LNCAP (cell line): ENCODE data around the gene RGS3.

ENCODE experiments used
- TF ChIP-seq, protein P1 (sequence below): fragments of 450-650 bp; IDR thresholded peaks from 2 replicates; pipeline ENCODE4 v1.5.1; 2017; ENCODE audit warnings: mild to moderate bottlenecking

Gene RGS3

DNA sequence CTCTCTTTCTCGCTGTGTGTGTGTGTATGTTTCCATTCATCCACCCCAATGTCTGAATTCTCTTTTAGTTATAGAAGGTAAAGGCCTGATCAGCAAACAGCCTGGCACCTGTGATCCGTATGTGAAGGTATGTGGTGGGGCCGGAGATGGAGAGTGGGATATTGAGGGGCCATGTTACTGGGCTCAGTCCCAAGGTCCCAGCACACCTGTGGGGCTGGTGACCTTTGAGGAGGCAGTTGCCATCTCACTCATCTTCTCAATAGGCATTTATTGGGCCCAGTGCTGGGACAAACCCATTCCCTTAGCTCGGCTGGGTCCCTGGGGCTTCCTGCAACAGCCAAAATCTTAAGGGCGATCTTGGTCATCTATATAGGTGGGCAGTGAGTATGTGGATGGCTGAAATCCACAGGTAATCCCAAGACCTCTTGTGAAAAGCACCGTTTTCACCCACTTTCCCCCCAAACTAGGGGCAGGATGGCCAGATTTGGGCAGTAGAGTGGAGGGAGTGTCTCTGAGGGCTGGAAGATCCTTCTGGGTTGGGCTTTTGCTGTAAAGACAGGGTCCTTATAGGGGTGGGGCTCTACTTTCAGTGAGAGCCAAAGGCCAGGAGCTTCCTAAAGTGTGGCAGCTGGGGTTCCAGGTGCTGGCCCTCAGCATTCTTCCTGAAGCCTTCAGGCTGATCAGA is 19.6 kb downstream of the RGS3 start:
- TF ChIP-seq, protein P1, sequence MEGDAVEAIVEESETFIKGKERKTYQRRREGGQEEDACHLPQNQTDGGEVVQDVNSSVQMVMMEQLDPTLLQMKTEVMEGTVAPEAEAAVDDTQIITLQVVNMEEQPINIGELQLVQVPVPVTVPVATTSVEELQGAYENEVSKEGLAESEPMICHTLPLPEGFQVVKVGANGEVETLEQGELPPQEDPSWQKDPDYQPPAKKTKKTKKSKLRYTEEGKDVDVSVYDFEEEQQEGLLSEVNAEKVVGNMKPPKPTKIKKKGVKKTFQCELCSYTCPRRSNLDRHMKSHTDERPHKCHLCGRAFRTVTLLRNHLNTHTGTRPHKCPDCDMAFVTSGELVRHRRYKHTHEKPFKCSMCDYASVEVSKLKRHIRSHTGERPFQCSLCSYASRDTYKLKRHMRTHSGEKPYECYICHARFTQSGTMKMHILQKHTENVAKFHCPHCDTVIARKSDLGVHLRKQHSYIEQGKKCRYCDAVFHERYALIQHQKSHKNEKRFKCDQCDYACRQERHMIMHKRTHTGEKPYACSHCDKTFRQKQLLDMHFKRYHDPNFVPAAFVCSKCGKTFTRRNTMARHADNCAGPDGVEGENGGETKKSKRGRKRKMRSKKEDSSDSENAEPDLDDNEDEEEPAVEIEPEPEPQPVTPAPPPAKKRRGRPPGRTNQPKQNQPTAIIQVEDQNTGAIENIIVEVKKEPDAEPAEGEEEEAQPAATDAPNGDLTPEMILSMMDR, result no peak

DNA sequence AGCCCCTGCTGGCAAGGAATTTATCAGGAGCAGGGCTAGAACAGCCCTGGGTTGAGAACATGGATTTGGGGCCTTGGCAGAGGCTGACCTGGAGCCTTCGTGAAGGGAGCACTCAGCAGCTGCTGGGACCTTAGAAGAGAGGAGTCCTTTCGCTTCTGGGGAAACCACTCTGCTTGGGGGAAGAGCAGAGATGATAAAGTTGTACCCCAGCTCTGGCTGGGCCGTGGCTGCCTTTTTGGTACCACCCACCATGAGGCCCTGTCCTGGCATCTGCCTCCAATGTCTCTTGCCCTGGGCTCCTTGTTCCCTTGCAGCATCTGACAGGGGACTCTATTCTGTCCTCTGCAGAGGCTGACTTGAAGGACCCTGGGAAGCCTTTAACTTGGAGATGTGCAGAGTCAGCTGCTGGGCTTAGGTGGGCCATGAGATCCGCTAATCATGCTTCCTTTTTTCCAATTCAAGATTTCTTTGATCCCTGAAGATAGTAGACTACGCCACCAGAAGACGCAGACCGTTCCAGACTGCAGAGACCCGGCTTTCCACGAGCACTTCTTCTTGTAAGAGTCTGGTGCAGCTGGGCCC is 20.2 kb downstream of the RGS3 start:
- TF ChIP-seq, protein P1, result no peak

DNA sequence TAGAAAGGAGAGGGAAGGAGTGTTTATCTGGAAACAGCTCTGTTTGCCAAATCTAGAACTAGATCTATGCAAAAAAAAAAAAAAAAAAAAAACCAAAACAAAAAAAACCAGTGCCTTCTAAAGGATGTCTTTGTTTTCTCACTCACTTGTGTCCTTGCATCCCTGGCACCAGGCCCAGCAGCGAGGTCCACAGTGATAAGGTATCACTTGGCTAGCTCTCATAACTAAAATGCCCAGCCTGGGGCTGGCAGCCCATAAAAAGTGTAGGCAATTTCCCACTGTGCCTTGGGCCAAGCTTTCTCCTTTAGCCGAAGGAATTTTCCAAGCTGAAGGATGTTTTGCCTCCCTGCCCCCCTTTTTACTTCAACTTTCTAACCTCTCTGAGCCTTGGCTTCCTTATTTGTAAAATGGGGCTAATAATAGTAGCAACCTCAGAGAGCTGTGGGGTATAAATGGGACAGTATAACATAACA is 20.8 kb downstream of the RGS3 start:
- TF ChIP-seq, protein P1, result no peak

DNA sequence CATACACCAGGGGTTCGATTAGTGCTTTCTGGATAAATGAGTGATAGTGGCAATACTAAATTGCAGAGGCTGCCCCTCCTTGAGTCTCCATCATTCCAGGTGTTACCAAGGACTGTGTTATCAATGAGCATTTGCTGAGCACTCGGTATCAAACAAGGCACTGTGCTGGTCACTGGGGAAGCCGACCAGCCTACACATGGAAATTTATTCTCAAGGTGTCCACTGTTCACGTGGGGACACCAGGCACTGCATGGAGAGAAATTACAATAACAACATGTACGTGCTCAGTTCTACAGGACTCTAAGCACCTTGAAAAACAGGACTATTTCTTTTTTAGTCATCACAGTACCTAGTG is 22.2 kb downstream of the RGS3 start:
- TF ChIP-seq, protein P1, result no peak

DNA sequence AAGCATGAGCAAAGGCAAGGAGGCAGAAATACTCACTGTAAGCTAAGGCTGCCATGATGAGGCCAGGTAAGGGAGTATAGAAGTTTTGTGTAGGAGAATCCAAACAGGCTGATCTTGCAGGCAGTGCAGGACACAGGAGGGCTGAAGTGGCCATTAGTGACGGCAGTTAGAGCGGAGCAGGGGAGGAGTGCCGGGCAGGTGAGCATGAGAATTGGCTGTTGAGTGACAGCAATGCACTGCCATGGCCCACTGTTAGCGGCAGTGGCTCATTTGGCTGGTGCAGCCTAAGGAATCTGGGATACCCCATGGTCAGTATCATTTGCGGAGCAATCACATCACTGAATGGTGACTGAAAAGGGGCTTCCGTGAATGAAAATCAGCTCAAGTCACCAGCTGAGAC is 22.8 kb downstream of the RGS3 start:
- TF ChIP-seq, protein P1, result no peak

DNA sequence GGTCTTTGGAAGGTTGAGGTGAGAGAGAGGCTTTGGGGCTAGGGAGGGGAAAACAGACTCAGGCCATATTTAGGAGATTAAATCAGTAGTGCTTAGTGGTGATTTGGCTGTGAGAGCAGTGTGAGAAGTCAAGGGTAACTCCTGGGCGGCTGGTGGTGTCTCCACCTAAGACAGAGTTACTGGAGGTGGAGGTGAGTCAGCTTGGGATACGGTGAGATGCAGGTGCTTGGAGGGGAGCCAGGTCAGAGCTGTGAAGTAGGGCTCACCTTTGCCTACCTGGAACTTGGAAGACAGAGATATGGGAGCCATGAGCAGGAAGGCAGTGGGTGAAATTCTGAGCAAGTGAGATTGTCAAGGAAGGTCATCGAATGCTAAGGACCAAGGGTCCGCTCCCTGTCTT is 24.5 kb downstream of the RGS3 start:
- TF ChIP-seq, protein P1, result no peak

DNA sequence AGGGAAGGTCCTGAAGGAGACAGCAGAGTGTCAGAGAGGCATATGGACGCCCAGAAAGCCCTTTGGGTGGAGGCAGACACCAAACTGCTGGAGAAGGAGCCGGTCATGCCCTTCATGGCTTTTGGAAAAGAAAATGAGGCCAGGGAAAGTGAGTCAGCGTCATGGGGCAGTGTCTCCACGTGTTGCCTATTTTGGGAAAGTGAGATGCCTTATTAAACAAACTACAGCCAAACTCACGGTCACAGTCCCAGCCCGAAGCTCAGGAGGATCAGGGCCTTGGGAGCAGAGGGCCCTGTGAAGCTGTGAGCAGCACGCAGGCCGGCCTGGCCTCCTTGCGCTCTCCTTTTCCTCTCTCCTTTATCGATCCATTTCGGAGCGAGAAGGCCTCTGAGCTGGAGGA is 25.0 kb downstream of the RGS3 start:
- TF ChIP-seq, protein P1, result no peak
